NCI-H128 (cell line): ENCODE measurements around the gene CDH6.

Experiments used
- DNase-seq: peaks from one replicate; lab custom pipeline; 2025; ENCODE audit not compliant: unreplicated experiment; lab: John Stamatoyannopoulos, UW

Gene CDH6

GRCh38 chr5:31244921-31245320, 51.4 kb downstream of the CDH6 start:
- DNase-seq: no peak

GRCh38 chr5:31247381-31247780, 53.9 kb downstream of the CDH6 start:
- no peak for DNase-seq

- DNase-seq: no peak
Measured at GRCh38 chr5:31250201-31250600, 56.7 kb downstream of the CDH6 start.

- no peak for DNase-seq
Measured at GRCh38 chr5:31251032-31251431, 57.5 kb downstream of the CDH6 start.

- DNase-seq: no peak
Measured at GRCh38 chr5:31255041-31255440, 61.6 kb downstream of the CDH6 start.

- DNase-seq: no peak
Measured at GRCh38 chr5:31268256-31268655, 74.8 kb downstream of the CDH6 start.

GRCh38 chr5:31268686-31269085, 75.2 kb downstream of the CDH6 start:
- no peak for DNase-seq

- DNase-seq: no peak
Measured at GRCh38 chr5:31269259-31269658, 75.8 kb downstream of the CDH6 start.

- no peak for DNase-seq
Measured at GRCh38 chr5:31270396-31270795, 76.9 kb downstream of the CDH6 start.

- no peak for DNase-seq
Measured at GRCh38 chr5:31271567-31271966, 78.1 kb downstream of the CDH6 start.

- no peak for DNase-seq
Measured at GRCh38 chr5:31273161-31273560, 79.7 kb downstream of the CDH6 start.

- no peak for DNase-seq
Measured at GRCh38 chr5:31273631-31274378, 80.3 kb downstream of the CDH6 start.

GRCh38 chr5:31280210-31280609, 86.7 kb downstream of the CDH6 start:
- no peak for DNase-seq

- DNase-seq: no peak
Measured at GRCh38 chr5:31283326-31283725, 89.8 kb downstream of the CDH6 start.

- DNase-seq: no peak
Measured at GRCh38 chr5:31285025-31285424, 91.5 kb downstream of the CDH6 start.

GRCh38 chr5:31287985-31288384, 94.5 kb downstream of the CDH6 start:
- no peak for DNase-seq

GRCh38 chr5:31289429-31289828, 95.9 kb downstream of the CDH6 start:
- DNase-seq: no peak

GRCh38 chr5:31291323-31291854, 97.9 kb downstream of the CDH6 start:
- DNase-seq: no peak

- no peak for DNase-seq
Measured at GRCh38 chr5:31300501-31300900, 107.0 kb downstream of the CDH6 start.

- no peak for DNase-seq
Measured at GRCh38 chr5:31301833-31302232, 108.3 kb downstream of the CDH6 start.

GRCh38 chr5:31303688-31304087, 110.2 kb downstream of the CDH6 start:
- no peak for DNase-seq

- DNase-seq: no peak
Measured at GRCh38 chr5:31317665-31318064, 124.2 kb downstream of the CDH6 start.

- no peak for DNase-seq
Measured at GRCh38 chr5:31319335-31319734, 125.8 kb downstream of the CDH6 start.
